ENCODE results near the gene ICAM5.

GRCh38 chr19:10255358-10255757 is 34.4 kb upstream of the ICAM5 start:
- TF ChIP-seq CTCF (conservative IDR thresholded peaks at IDR 0.05) (no peak), EZH2 (IDR thresholded peaks at IDR 0.05; ENCODE audit: low read depth) (no peak)

All from PC-9 (cell line).